ENCODE measurements around the gene CACNG4.
"Not testable (repeated sequence)": the region's sequence is repeated elsewhere in the genome, so short reads cannot be mapped to it uniquely, and the experiment has no call there.

Gene CACNG4

DNA sequence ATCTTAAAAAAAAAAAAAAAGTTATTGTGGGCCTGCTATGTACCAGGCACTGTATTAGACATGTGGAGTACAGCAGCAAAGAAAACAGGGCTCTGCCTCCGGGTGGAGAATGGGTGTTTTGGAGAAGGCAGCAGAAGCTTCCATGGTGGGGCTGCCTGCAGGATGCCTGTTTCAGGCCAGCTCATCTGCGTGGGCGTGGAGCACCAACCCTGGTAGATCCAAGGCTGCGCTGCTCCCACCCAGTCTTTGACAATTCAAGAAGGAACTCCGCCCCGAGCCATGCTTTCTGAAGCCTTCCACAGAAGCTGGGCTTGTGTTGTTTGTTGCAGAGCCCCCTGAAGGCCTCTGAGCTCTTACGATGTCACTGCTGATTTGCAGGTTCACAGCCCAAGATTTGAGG is 56.7 kb downstream of the CACNG4 start:
- no peak for DNase-seq

DNA sequence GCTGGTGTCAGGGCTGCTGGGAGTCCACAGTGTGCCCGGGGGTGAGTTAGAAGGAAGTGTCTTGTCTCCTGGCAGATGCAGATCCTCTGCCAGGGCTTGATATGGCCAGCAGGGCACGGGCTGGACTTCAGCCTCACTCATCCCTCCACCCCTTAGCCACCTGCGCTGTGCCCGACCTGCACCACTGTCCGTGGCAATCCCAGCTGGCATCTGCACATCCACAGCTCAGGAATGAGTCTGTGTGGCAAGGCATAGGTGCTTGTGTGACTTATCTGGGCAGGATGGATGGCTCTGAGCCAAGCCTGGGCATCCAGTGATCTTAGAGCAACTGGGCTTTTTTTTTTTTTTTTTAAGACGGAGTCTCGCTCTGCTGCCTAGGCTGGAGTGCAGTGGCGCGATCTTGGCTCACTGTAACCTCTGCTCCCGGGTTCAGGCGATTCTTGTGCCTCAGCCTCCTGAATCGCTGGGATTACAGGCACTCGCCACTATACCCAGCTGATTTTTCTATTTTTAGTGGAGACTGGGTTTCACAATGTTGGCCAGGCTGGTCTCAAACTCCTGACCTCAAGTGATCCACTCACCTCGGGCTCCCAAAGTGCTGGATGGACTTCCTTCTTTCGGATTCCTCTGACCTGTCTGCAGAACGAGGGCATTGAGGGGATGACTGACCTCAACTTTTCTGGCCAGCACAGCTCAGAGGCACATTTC is 57.4 kb downstream of the CACNG4 start:
- DNase-seq: no peak

DNA sequence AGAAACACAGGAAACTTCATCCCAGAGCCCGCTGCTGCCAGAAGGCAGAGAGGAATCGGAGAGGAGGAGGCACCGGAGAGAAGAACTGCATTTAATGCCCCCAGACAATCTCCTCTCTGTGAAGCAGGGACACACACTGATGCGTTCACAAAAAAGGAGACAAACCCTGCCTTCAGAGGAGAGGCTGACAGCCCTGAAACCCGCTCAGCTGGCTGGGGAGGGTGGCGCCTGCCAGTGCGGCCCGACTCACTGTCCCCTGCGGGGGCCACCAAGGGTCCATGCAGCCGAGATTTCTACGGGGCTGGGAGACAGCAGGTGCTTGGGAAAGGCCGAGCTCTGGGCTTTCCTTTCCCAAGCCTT is 57.9 kb downstream of the CACNG4 start:
- DNase-seq: no peak

DNA sequence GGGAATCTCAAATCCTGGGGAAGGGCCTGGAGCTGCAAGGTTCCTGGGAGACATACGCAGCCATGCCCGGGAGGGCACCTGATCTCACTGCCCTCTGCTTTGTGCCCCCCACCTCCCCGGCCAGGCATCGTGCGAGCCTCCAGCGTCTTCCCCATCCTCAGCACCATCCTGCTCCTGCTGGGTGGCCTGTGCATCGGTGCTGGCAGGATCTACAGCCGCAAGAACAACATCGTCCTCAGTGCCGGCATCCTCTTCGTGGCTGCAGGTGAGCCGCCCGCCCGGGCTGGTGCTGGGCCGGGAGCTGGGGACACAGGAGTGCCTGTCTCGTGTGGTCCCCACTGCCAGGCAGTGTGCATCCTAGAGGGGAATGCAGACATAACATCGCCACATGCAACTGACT is 60.2 kb downstream of the CACNG4 start:
- no peak for DNase-seq

DNA sequence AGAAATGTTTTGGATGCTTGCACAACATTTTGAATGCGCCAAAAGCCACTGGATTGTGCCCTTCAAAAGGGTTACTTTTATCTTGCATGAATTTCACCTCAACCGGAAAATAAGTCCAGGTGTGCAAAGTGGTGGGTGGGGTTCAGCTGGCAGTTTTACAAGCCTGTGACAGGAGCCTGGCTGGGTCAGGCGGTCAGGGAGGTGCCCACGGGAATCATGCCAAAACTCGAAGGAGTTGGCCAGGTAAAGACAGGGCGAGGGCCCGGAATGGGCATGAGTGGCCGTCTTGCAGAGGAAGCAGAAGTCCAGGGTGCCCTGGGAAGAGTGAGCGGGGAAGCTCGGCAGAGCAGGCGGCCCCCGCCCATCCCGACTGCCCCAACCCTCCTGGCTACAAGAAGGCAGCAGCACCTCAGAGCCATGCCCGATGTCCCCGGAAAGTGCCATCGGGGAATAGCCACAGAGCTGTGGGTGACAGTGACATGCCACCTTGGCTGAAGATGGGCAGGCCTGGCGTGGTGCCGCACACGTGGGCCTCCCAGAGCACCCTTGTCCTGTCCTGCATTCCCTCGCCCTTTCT is 60.8 kb downstream of the CACNG4 start:
- DNase-seq: no peak

DNA sequence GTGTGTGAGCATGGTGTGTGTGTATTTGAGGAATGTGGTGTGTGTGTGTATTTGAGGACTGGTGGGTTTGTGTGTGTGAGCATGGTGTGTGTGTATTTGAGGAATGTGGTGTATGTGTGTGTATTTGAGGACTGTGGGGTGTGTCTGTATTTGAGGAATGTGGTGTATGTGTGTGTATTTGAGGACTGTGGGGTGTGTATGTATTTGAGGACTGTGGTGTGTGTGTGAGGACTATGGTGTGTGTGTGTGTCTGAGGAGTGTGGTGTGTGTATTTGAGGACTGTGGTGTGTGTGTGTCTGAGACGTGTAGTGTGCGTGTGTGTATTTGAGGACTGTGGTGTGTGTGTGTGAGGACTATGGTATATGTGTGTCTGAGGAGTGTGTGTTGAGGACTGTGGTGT is 61.8 kb downstream of the CACNG4 start:
- no peak for DNase-seq

DNA sequence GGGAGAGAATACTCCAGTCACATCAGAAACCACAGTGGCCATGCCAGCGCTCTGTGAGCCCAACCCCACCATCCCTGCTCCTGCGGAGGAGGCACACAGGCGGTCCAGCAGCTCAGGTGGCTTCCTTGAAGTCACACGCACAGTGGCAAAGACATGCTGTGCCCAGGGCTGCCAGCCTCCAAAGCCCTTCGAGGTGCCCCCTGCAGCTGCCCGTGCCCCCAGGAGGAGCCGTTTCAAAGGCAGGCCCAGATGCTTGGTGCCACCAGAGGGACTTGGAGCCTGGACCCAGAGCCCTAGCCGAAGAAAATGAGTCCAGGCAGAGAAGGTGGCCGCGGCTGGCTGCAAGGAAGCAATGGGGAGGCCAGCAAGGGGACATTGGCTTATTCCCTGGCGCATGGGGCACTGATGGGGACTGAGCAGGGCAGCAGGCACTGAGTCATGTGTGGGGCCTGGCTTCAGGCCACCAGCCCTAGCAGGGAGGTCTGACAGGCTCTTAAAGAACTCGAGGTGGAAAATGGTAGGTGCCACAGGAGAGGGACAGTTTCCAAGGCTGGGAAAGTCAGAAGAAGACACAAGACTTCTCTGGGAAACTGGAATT is 62.6 kb downstream of the CACNG4 start:
- DNase-seq: no peak

DNA sequence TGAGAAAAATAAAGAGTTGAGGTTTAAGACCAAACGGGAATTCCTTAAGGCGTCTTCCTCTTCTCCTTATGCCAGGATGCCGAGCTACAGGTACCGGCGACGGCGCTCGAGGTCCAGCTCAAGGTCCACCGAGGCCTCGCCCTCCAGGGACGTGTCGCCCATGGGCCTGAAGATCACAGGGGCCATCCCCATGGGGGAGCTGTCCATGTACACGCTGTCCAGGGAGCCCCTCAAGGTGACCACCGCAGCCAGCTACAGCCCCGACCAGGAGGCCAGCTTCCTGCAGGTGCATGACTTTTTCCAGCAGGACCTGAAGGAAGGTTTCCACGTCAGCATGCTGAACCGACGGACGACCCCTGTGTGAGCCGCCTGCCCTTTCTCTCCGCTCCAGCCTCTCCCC is 66.1 kb downstream of the CACNG4 start:
- no peak for DNase-seq

DNA sequence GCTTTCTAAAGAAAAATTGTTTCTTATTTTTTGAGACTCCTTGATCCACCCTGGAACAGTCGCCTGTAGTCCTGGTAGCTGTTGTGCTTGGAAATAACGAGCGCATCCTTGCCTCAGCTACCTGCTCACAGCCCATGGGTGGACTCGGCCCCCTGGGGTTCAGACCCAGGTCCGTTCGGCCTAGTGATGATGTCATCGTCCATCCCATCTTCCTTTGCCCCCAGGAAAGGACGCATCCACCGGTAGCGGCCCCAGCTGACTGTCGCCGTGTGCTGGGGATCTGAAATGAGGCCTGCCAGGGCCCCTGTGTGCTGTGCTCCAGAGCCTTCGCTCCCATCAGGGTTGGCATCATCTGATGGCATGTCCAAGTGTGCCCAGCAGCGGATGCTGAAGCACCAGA is 67.9 kb downstream of the CACNG4 start:
- DNase-seq: no peak

DNA sequence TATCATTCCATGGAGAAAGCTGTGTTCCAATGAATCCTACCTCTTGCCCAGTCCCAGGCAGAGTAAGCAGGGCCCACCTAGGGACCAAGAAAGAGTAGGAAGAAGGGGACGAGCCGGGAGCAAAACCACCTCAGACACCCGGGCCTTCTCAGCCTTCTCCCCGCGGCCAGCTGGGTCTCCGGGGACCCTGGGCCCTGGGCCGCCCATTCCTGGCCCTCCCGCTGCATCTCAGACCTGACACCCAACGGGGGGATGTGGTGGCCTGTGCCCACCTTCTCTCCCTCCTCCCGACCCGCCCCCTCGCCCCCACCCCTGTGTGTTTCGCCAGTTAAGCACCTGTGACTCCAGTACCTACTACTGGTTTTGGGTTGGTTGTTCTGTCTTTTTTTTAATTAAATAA is 68.5 kb downstream of the CACNG4 start:
- DNase-seq: no peak

DNA sequence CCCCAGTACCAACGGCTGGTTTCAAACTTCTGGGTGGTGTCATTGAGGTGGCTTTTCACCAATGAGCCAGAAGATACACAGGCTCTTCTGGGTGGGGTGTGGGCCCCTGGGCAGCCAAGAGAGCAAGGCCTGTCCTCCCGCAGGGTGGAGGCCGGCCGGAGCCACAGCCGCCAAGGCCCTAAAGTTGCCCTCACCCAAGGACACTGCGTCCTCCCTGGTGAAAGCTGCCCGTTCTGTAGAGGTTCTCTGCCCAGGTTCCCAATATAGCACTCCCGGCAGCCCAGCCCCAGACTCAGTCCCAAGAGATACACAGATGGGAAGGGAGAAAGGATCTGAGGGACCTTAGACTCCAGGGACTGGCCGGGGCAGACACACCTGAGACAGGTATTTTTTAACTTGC is 69.1 kb downstream of the CACNG4 start:
- no peak for DNase-seq

DNA sequence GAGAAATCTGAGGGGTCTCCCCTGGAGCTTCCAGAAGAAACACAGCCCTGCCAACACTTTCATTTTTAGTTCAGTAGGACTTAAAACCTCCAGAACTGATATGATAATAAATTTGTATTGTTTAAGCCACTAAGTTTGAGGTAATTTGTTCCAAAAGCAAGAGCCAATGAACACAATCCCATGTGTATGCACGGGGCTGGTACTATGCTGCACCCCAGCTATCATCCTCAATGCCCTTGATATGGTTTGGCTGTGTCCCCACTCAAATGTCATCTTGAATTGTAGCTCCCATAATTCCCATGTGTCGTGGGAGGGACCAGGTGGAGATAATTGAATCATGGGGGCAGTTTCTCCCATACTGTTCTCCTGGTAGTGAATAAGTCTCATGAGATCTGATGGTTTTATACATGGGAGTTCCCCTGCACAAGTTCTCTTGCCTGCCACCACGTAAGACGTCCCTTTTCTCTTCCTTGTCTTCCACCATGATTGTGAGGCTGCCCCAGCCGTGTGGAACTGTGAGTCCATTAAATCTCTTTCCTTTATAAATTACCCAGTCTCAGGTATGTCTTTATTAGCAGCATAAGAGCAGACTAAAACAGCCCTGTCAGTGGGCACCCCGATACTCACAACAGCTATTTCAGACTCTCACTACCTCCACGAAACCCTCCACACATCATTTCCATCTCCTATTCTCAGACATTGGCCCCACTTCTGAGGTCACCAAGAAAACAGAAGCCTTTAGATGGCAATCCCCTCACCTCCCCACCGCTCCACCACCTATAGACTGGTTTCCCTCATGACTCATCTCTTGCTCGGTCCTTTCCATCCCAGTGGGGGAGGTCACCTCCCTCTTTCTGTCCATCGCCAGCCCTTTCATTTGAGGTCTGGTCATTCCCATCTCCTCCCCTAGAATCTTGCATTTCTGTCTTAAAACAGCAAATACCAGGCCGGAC is 70.9 kb downstream of the CACNG4 start:
- no peak for DNase-seq

DNA sequence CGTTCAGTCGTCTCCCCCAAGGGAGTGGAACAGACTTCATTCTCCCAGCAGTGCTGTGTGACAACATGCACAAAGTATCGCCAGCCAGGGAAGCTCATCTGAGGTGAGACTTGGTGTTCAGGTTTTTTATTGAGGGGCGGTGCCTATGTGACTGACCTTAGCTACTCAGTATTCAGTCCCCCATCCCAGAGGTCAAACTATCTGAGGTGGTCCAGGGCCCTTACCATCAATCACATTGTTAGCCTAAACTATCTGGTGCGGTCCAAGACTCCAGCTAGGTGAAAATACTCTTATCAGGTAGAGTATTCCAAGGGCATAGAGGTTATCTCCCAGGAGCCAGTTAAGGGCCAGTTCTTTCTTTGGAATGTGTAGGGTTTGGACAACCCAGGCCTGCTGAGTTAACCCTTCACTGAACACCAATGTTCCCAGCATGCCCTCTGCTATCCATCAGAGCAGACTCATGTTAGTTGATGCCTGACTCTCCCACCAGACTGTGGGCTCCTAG is 74.4 kb downstream of the CACNG4 start:
- DNase-seq: no peak

DNA sequence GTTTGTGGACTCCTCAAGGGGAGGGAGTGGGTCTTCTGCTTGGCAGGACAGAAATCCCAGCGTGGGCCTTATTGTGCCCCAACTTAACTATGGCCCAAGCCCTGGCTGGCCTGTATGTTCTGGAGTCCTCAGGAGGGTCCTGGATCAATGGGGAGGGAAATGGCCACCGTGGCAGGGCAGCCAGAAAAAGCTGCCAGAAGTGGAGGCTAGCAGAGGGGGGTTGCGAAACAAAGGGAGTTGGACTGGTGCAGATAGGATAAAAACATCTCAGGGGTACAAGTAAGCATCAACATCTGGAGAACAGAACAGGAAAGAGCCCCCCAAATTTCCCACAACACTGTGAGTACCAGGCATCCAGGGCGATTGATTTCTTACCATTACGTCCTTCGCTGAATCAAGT is 76.1 kb downstream of the CACNG4 start:
- no peak for DNase-seq

DNA sequence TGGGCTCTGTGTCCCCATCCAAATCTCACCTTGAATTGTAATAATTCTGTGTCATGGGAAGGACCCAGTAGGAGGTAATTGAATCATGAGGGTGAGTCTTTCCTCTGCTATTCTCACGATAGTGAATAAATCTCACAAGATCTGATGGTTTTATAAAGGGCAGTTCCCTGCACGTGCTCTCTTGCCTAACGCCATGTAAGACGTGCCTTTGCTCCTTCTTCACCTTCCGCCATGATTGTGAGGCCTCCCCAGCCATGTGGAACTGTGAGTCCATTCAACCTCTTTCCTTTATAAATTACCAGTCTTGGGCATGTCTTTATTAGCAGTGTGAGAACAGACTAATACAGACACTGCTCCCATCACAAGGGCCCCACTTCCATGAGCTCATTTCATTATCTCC is 76.6 kb downstream of the CACNG4 start:
- DNase-seq: not testable (repeated sequence)

DNA sequence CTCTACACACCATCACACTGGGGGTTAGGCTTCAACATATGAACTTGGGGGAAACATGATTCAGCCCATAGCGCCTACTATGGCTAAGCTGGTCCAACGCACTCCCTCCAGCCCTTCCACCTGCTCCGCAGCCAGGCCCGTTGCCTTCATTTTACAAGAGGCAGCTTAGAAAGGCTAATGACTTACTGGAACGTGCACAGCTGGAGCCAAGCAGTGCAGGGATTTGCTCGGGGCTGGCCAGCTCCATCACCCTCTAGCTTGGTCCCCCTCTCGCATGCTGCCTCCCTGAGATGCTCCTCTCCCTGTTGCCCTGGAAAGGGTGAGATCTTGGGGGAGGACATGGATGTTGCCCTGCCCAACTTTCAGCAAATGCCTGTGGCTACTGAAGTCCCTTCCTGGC is 77.0 kb downstream of the CACNG4 start:
- no peak for DNase-seq

DNA sequence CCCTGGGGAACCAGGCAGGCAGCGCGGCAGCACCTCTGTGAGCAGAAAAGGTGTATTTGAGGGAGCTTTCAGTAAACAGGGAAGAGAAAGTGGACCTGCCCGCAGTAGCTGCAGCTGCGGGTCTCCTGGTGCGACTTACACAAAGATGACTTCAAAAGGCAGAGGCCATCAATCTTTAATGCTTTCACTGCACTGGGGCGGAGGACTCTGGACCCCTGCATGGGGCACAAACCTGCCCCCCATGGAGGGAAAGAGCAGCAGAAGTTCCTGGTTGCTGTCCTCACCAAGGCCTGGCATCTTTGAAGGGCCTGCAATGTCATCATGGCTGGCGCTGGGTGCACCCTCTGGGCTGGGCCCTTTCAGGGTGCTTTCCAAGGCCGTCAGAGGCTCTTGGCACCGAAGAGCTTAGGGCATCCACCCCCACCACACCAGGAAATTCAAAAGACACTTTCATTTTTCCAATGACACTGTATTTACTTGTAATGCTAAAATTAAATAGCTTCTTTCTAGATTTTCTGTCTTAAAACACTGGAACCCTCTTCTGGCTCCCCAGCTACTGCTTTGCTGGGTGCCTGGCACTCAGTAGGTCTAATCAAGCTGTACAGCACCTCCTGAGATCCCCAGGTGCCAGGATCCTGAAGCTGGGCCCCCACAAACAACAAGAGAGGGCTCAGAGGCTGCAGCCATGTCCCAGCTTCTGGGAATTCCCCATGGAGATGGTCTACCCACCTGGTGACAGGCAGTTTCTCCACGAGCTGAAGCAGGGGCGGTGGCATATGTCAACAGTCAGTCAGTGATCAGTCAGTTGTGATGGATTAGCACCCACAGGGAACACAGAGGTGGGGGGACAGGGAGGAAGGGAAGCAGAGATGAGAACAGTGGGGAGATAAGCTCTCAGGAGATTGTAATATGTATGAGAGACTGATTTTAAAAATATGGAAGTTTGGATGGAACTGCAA is 77.7 kb downstream of the CACNG4 start:
- no peak for DNase-seq

DNA sequence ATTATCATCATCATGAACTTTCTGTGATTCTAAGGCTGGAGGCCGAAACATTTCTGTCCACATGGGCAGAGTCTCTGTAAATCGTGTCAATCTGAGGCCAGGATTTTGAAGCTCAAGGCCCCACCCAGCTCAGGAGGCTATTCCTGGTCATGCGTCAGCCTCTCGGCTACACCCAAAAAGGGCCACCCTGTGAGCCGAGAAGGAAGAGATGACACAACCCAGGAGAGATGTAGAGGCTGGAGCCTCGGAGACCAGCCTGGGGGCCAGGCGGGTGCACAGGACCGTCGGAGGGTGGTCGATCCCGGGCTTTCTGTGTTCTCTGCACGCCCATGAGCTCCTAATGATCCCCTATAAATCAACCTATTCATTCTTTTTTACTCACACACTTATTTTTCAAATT is 78.8 kb downstream of the CACNG4 start:
- no peak for DNase-seq

DNA sequence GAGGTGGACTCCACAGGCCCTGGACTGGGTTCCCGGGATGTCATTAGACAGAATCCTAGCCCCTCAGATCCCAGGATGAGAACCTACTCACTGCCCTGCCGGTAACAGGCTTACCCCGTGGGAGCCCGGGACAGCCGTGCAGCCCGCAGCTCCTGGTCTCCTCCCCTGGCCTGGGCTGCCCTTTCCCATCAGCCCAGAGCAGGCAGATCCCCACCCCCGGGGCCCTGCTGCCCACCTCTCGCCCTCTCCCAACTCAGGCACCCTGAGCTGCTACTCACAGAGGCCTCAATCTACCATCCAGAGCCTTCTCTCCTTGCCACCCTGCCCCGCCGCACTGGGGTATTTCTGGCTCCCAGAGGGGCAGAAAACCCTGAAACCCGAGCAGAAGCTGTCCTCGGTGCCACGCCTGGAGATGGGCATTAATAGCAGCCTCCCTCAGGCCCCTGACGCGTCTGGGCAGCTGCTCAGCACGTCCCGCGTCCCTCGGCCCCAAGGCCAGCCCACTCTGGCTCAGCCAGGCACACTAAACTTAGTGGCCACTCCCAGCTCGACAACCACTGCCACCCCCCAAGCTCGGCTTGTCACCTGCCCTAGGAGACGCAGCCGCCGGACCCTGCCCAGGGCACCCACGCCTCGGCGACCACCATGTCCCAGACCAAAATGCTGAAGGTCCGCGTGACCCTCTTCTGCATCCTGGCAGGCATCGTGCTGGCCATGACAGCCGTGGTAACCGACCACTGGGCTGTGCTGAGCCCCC is 79.7 kb downstream of the CACNG4 start, which contains the start of gene CACNG1:
CACNG1 (plus strand) TSS at position 539 of the 757 bp plus-strand sequence; CDS start at position 646, 107 bp downstream.
- DNase-seq: no peak

DNA sequence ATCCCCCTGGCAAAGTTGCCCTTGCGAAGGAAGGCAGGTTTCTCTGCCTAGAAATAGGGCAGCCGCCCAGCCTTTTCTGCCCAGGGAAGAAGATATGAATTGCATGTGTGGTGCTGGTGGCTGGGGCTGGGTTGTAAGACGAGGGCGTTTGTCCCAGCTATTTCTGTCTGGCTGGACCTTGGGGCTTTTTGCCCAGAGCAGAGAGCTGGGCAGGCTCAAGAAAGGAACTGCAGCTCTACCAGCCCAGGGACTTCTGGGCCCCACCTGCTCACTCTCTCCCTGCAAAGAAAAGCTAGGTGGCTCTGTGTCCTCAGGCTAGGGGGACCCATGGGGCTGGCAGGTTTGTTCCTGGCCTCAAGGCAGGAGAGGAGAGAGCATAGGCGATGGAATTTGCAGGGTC is 80.4 kb downstream of the CACNG4 start:
- no peak for DNase-seq

DNA sequence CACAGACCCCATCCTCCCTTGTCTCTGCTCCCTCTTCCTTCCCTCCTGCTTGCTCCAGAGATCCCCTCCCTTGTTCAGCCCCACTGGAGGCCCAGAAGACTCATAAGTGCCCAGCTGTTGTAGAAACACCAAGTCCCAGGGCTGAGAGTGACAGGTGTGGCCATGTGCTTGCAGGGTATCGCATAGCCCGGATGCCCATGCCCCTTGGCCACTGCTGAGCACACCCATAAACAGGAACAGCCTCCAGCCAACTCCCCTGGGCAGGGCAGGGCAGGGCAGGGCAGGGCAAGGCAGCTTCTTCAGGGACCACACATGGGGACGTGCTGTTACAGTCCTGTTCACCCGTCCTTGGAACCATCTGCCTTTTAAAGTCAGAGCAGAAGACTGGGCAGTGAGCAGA is 81.9 kb downstream of the CACNG4 start:
- DNase-seq: no peak
